IMR-90 (cell line): ENCODE results near the gene ZNF253. TPM values are rescaled to one million over a fixed set of nuclear protein-coding genes. Genes with fewer than 3 reads are reported as not detected.
"Not testable (repeated sequence)": the region's sequence is repeated elsewhere in the genome, so short reads cannot be mapped to it uniquely, and the experiment has no call there.

Source experiments
- ATAC-seq: fragments of 200-7000 bp; cut with Tn5 transposase; 2 replicates; pipeline ENCODE4 v1.9.1; 2020; ENCODE audit warnings: low read depth, mild to moderate bottlenecking, moderate library complexity
- BruUV-seq: library from RNA; stranded (reverse); fragments of 400-500 nt; replicated peaks from 2 replicates; lab custom pipeline; 2021; lab: Mats Ljungman, UMichigan
- CTCF ChIA-PET: fragments of 300-600 bp; formaldehyde crosslinking; extraction: SDS; loops from one replicate; lab custom pipeline; 2021; ENCODE audit warnings: antibody characterized with exemption; lab: Yijun Ruan, JAX
- POLR2A ChIA-PET: fragments of 300-600 bp; sonication (Branson Sonifier 250); formaldehyde crosslinking; loops from one replicate; lab custom pipeline; 2022; ENCODE audit warnings: antibody characterized with exemption; ENCODE audit not compliant: unreplicated experiment; lab: Charles Lee
- DNase-seq: peaks from one replicate; pipeline ENCODE4 v3.0.0; 2013
- H2AFZ ChIP-seq: replicated peaks from 2 replicates; pipeline ENCODE3; 2013; ENCODE audit warnings: low read length, mild to moderate bottlenecking; ENCODE audit not compliant: poor library complexity
- H2AK5ac ChIP-seq: 2 replicates; pipeline ENCODE4 v1.6.1; 2013; ENCODE audit warnings: low read depth, low read length, inconsistent platforms
- H2AK9ac ChIP-seq: replicated peaks from 2 replicates; pipeline ENCODE3; 2013; ENCODE audit warnings: mild to moderate bottlenecking, low read depth, low read length, moderate library complexity; ENCODE audit not compliant: poor library complexity
- H2BK120ac ChIP-seq: 2 replicates; pipeline ENCODE4 v1.6.1; 2013; ENCODE audit warnings: low read depth, low read length, inconsistent platforms
- H2BK15ac ChIP-seq: 3 replicates; pipeline ENCODE4 v1.6.1; 2013; ENCODE audit warnings: low read depth, low read length, inconsistent platforms
- H2BK20ac ChIP-seq: 2 replicates; pipeline ENCODE4 v1.6.1; 2013; ENCODE audit warnings: low read depth, mild to moderate bottlenecking, inconsistent platforms, low read length, moderate library complexity
- H2BK5ac ChIP-seq: 2 replicates; pipeline ENCODE4 v1.6.1; 2013; ENCODE audit warnings: mild to moderate bottlenecking, low read depth, low read length, inconsistent platforms; ENCODE audit not compliant: poor library complexity, severe bottlenecking
- H3K14ac ChIP-seq: replicated peaks from 2 replicates; pipeline ENCODE4 v1.6.1; 2013; ENCODE audit warnings: low read depth, low read length, inconsistent platforms
- H3K18ac ChIP-seq: 2 replicates; pipeline ENCODE4 v1.6.1; 2013; ENCODE audit warnings: low read depth, low read length, control low read depth
- H3K23ac ChIP-seq: 2 replicates; pipeline ENCODE4 v1.6.1; 2013; ENCODE audit warnings: low read depth, low read length, inconsistent platforms
- H3K27ac ChIP-seq: 2 replicates; pipeline ENCODE4 v1.5.1; 2013; ENCODE audit warnings: mild to moderate bottlenecking, control low read depth, low read length; ENCODE audit not compliant: insufficient read depth
- H3K27me3 ChIP-seq: 2 replicates; pipeline ENCODE4 v1.6.1; 2013; ENCODE audit warnings: low read length; ENCODE audit not compliant: control insufficient read depth, insufficient read depth
- H3K36me3 ChIP-seq: 2 replicates; pipeline ENCODE4 v1.6.1; 2013; ENCODE audit warnings: low read length, mixed read lengths; ENCODE audit not compliant: control insufficient read depth, insufficient read depth
- H3K4ac ChIP-seq: 2 replicates; pipeline ENCODE4 v1.6.1; 2013; ENCODE audit warnings: low read depth, low read length, inconsistent platforms
- H3K4me1 ChIP-seq: 2 replicates; pipeline ENCODE4 v1.6.1; 2013; ENCODE audit warnings: low read length, mixed read lengths; ENCODE audit not compliant: control insufficient read depth, insufficient read depth
- H3K4me2 ChIP-seq: 2 replicates; pipeline ENCODE4 v1.6.1; 2013; ENCODE audit warnings: low read depth, mild to moderate bottlenecking, control low read depth, low read length, moderate library complexity
- H3K4me3 ChIP-seq: 2 replicates; pipeline ENCODE4 v1.5.1; 2013; ENCODE audit warnings: low read depth, mild to moderate bottlenecking, control low read depth, low read length, moderate library complexity; ENCODE audit not compliant: insufficient read depth
- H3K56ac ChIP-seq: 2 replicates; pipeline ENCODE4 v1.6.1; 2013; ENCODE audit warnings: low read length, inconsistent platforms; ENCODE audit not compliant: insufficient read depth; ENCODE audit errors: extremely low read depth
- H3K79me1 ChIP-seq, 2 experiments: 2 replicates each; pipeline ENCODE4 v1.6.1; 2013; ENCODE audit warnings: low read length in 2 of 2, inconsistent platforms in 1 of 2, low read depth in 1 of 2
- H3K9ac ChIP-seq: 2 replicates; pipeline ENCODE4 v1.6.1; 2013; ENCODE audit warnings: low read depth, low read length, control low read depth
- H3K9me1 ChIP-seq: 2 replicates; pipeline ENCODE4 v1.6.1; 2013; ENCODE audit warnings: low read length, inconsistent platforms; ENCODE audit not compliant: insufficient read depth
- H3K9me3 ChIP-seq: 2 replicates; pipeline ENCODE4 v1.6.1; 2013; ENCODE audit warnings: low read length; ENCODE audit not compliant: control insufficient read depth, insufficient read depth
- H4K20me1 ChIP-seq: 2 replicates; pipeline ENCODE4 v1.6.1; 2013; ENCODE audit warnings: low read length, inconsistent platforms; ENCODE audit not compliant: insufficient read depth
- H4K5ac ChIP-seq: 2 replicates; pipeline ENCODE4 v1.6.1; 2013; ENCODE audit warnings: mild to moderate bottlenecking, low read depth, low read length, control low read depth
- H4K8ac ChIP-seq, 2 experiments: 2 replicates each; pipeline ENCODE4 v1.6.1; 2013; ENCODE audit warnings: low read depth in 2 of 2, low read length in 2 of 2, control low read depth in 1 of 2, inconsistent platforms in 1 of 2
- H4K91ac ChIP-seq: 2 replicates; pipeline ENCODE4 v1.6.1; 2013; ENCODE audit warnings: low read depth, low read length, inconsistent platforms; ENCODE audit not compliant: insufficient read depth
- CEBPB ChIP-seq: IDR thresholded peaks from 2 replicates; pipeline ENCODE4 v1.6.1; 2012; ENCODE audit warnings: low read depth, low read length, improper control_type of control experiment
- POLR2A ChIP-seq: IDR thresholded peaks from 2 replicates; pipeline ENCODE4 v1.6.1; 2012; ENCODE audit warnings: mild to moderate bottlenecking, low read depth, low read length
- WGBS, 2 experiments: methylation state at CpG; one replicate each; pipeline versions ENCODE4 v1.1.5 to v1.1.7; 2013; ENCODE audit warnings: missing lambda C conversion rate in 2 of 2; ENCODE audit not compliant: insufficient read length in 1 of 2; ENCODE audit errors: extremely low coverage in 2 of 2; 5-methylcytosine and 5-hydroxymethylcytosine counted together
- dilution Hi-C: fragments of 300-500 bp; cut with HindIII; formaldehyde crosslinking; loops from one replicate; pipeline ENCODE4 v1.14.3; 2018; ENCODE audit warnings: low sequenced_read_pairs; ENCODE audit not compliant: unreplicated experiment
- in situ Hi-C: fragments of 300-500 bp; cut with MboI; formaldehyde crosslinking; loops from 3 replicates; pipeline ENCODE4 v1.14.3; 2019; ENCODE audit warnings: low sequenced_read_pairs, inconsistent platforms, mixed read lengths
- intact Hi-C: fragments of 100-400 bp; cut with micrococcal nuclease; formaldehyde crosslinking; loops from 2 replicates; pipeline ENCODE4 v1.10.0; 2022
- polyA plus RNA-seq, 3 experiments: library from polyadenylated mRNA; depleted of rRNA; stranded (reverse); fragments of >200 nt; gene quantifications; 2 replicates each; pipeline ENCODE4 v1.2.3, GENCODE V29; 2012; ENCODE audit warnings: low replicate concordance in 1 of 3
- total RNA-seq: library from RNA; depleted of rRNA; stranded (reverse); fragments of >200 nt; gene quantifications from 2 replicates; pipeline ENCODE4 v1.2.3, GENCODE V29; 2012

The ZNF253 gene
- total and polyA plus RNA-seq, 2 of the 4 experiments (the other 2 are of a cell fraction): 0.74 to 3.4 TPM

DNA sequence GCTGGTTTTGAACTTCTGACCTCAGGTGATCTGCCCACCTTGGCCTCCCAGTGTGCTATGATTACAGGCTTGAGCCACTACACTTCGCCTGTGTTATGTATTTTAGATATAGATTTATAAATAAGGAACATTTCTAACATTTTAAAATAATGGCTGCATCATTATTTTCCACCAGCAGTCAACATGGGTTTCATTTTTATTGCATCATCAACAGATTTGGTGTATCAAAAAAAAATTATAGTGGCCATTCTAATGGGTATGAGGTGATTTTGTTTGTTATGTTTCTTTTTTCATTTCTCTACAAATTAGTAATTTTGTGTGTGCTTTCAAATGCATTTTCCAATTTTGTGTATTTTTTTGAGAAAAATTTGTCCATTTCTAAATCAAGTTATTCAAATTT lies 18.9 kb downstream of the ZNF253 start:
- Histone ChIP-seq H4K20me1 (no peaks in the 10 kb centered on the region), H3K4me1 (no peaks in the 10 kb centered on the region), H3K4me2 (no peak overlapping the region), H3K27me3 (no peaks in the 10 kb centered on the region), H4K5ac (no peak overlapping the region), H3K4ac (no peak overlapping the region), H3K4me3 (no peak overlapping the region), H3K9me3 (peaks cover 38% of the 10 kb centered on the region), H3K23ac (no peak overlapping the region), H2AFZ (no peak overlapping the region), H3K56ac (no peak overlapping the region), H3K18ac (no peak overlapping the region), H4K91ac (no peak overlapping the region), H3K27ac (no peak overlapping the region), H3K79me1 (peaks cover 0 to 2% of the 10 kb centered on the region in 2 experiments; a peak in 1 of 4 replicates), H2BK5ac (no peak overlapping the region), H2AK9ac (no peak overlapping the region), H2BK120ac (no peak overlapping the region), H2BK15ac (no peak overlapping the region), H3K9me1 (no peaks in the 10 kb centered on the region), H3K14ac (no peak overlapping the region), H3K36me3 (peaks cover 33% of the 10 kb centered on the region), H3K9ac (no peak overlapping the region), H2AK5ac (no peak overlapping the region), H2BK20ac (no peak overlapping the region), H4K8ac (no peak overlapping the region)
- no CpG with 5 or more reads among the region's 1 CpG for WGBS, 2 experiments
- ChIA-PET POLR2A (interaction anchor here (0.6 kb wide), 1 partner anchor 15 kb away, joined by 4 read pairs; no protein-coding TSS in a partner anchor), CTCF (no interaction called here)
- dilution Hi-C loops (no loop called here), intact Hi-C loops (loop anchor here (2.0 kb wide), 1 partner anchor 42 kb away; no protein-coding TSS in a partner anchor), in situ Hi-C loops (no loop called here)
- DNase-seq (no peak), ATAC-seq (no peak)
- no TSS peak for BruUV-seq
- TF ChIP-seq POLR2A (no peak), CEBPB (peak; percentile 55)

DNA sequence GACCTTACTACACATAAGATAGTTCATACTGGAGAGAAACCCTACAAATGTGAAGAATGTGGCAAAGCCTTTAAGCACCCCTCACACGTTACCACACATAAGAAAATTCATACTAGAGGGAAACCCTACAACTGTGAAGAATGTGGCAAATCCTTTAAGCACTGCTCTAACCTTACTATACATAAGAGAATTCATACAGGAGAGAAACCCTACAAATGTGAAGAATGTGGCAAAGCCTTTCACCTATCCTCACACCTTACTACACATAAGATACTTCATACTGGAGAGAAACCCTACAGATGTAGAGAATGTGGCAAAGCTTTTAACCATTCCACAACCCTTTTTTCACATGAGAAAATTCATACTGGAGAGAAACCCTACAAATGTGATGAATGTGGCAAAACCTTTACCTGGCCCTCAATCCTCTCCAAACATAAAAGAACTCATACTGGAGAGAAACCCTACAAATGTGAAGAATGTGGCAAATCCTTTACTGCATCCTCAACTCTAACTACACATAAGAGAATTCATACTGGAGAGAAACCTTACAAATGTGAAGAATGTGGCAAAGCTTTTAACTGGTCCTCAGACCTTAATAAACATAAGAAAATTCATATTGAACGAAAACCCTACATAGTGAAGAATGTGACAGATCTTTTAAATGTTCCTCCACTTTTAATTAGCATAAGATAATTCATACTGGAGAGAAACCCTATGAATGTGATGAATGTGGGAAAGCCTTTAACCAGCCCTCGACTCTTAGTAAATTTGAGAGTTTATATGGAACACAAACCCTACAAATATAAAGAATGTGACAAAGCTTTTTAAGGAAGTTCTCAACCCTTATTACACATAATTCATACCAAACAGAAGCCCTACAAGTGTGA lies 26.6 kb downstream of the ZNF253 start:
- H3K23ac ChIP-seq, BruUV-seq, H4K5ac ChIP-seq, H2BK20ac ChIP-seq, H3K56ac ChIP-seq, H4K20me1 ChIP-seq, H3K18ac ChIP-seq, CTCF ChIA-PET, H2BK5ac ChIP-seq, H3K9ac ChIP-seq, in situ Hi-C loops, H3K4me3 ChIP-seq, dilution Hi-C loops, H2BK120ac ChIP-seq, DNase-seq, H3K9me1 ChIP-seq, H3K79me1 ChIP-seq, H3K27ac ChIP-seq, ATAC-seq, H2AK9ac ChIP-seq, H3K4me1 ChIP-seq, H3K4ac ChIP-seq, H2BK15ac ChIP-seq, intact Hi-C loops, H3K14ac ChIP-seq, POLR2A ChIA-PET, H2AK5ac ChIP-seq, H3K27me3 ChIP-seq, H2AFZ ChIP-seq, H4K8ac ChIP-seq, H4K91ac ChIP-seq, H3K4me2 ChIP-seq: not testable (repeated sequence)
- Histone ChIP-seq H3K9me3 (peaks cover 48% of the 10 kb centered on the region), H3K36me3 (peaks cover 17% of the 10 kb centered on the region)
- WGBS, 2 experiments: no CpG with 5 or more reads among the region's 3 CpGs
